ENCODE data around the gene APOM.

APOM gene

DNA sequence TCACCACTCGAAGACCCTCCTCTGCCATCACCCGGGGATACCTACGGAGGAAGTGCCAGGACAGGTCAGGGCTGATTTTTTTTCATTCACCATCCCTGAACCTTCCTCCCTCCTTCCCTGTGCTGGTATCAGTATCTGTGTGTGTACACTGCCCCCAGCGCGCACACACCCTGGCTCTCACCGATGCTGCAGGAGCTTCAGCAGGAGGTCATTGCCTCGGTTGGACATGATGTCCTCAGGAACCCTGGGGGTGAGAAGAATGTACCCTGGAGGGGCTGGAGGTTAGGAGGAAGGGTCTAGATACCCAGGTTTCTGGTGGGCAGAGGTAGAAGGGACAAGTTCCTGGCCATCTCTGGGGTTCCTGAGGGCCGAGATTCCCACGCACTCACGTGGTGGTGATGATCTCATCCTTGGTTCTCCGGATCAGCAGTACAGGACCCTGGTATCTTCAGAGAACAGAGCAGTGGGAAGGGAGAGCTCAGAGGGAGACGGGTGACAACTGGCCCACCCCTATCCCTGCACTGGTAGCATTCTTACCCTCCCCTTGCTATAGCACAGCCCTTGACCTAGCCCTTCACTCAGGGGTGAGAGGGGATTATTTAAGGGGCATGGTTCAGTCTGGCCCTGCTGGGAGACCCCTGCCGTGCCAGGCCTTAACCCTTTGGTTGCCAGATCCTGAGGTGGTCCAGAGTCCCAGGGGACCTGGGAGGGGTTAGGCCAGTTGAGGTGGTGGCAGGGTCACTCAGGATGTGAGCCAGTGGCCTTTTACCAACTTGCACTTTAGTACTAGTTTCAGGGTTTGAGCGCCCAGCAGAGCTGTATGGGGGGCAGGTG lies 32.4 kb downstream of the APOM start:
- Histone ChIP-seq H3K4me3 (ENCODE audit: control insufficient read depth in 1 of 7, extremely low read depth in 1 of 7, insufficient read depth in 4 of 7, low read depth in 2 of 7, low read length in 6 of 7) (no peak overlapping the region), H3K9me3 (ENCODE audit: control extremely low read depth in 1 of 5, control insufficient read depth in 4 of 5, insufficient read depth in 2 of 5, low read depth in 1 of 5, low read length in 4 of 5) (no peaks in the 10 kb centered on the region), H3K4me1 (ENCODE audit: control extremely low read depth in 1 of 4, control insufficient read depth in 4 of 4, insufficient read depth in 4 of 4, low read length in 3 of 4) (peaks cover 0 to 5% (median 1%) of the 10 kb centered on the region in 4 experiments), H3K27ac (ENCODE audit: insufficient read depth in 1 of 2, low read depth in 1 of 2, low read length in 2 of 2, poor library complexity in 1 of 2, severe bottlenecking in 2 of 2) (peak overlapping the region in 1 of 2 experiments; percentile 12), H3K27me3 (replicated peaks in 2 of 5; ENCODE audit: control insufficient read depth in 4 of 5, insufficient read depth in 5 of 5, low read length in 4 of 5) (no peaks in the 10 kb centered on the region), H3K36me3 (ENCODE audit: control insufficient read depth in 4 of 4, insufficient read depth in 4 of 4, low read length in 3 of 4) (peaks cover 12 to 81% (median 74%) of the 10 kb centered on the region in 4 experiments)
- ChIA-PET CTCF (interaction anchor here (7.8 kb wide), 1 partner anchor 13 kb away, joined by 51 read pairs; the partner anchor contains the start of gene ABHD16A), POLR2A (interaction anchor here (1.0 kb wide), 1 partner anchor 15 kb away, joined by 3 read pairs; the partner anchor contains the start of gene ABHD16A)
- 98% methylated on average over 10 of the region's 14 CpGs for WGBS (ENCODE audit: insufficient coverage)
- DNase-seq = no peak

DNA sequence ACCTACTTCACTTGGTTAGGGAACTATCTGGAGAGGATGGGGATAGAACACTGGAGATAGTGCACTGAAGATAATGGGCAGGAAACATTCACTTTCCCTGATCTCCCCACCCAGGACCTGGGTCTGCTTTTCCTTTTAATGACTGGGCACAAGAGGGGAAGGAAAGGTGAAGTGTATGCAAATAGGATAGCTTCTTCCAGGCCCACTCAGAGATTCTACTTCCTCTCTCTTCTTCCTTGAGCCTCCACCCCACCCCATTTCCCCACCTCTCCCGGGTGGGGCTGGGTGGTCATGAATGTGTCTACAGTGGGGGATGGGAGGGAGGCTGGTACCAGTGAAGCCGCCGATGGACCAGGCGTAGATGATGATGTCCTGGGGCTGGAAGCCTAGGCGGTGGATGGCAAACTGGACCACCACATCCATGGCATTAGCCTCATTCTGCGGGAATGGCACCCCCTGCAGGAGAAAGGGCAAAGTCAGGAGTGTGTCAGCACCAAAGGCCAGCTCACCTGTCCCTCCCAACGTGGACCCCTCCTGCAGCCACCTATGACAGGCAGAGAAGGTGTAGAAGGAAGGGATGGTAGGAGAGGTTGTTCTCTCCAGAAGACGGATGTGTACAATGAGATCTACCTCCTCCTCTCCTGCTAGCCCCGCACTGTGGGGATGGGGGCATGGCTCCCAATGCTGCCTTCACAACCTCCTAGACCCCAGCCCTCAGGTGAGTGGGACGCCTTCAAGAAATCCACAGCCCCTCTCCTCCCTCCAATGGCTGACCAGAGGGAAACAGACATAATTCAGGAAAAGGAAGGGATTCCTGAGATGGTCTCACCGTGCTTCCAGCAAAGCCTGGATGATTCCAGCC lies 33.8 kb downstream of the APOM start:
- Histone ChIP-seq H3K4me3 (ENCODE audit: control insufficient read depth in 1 of 7, extremely low read depth in 1 of 7, insufficient read depth in 4 of 7, low read depth in 2 of 7, low read length in 6 of 7) (no peak overlapping the region), H3K27me3 (replicated peaks in 2 of 5; ENCODE audit: control insufficient read depth in 4 of 5, insufficient read depth in 5 of 5, low read length in 4 of 5) (no peaks in the 10 kb centered on the region), H3K4me1 (ENCODE audit: control extremely low read depth in 1 of 4, control insufficient read depth in 4 of 4, insufficient read depth in 4 of 4, low read length in 3 of 4) (no peaks in the 10 kb centered on the region), H3K36me3 (ENCODE audit: control insufficient read depth in 4 of 4, insufficient read depth in 4 of 4, low read length in 3 of 4) (peaks cover 12 to 93% (median 77%) of the 10 kb centered on the region in 4 experiments), H3K9me3 (ENCODE audit: control extremely low read depth in 1 of 5, control insufficient read depth in 4 of 5, insufficient read depth in 2 of 5, low read depth in 1 of 5, low read length in 4 of 5) (no peaks in the 10 kb centered on the region), H3K27ac (ENCODE audit: insufficient read depth in 1 of 2, low read depth in 1 of 2, low read length in 2 of 2, poor library complexity in 1 of 2, severe bottlenecking in 2 of 2) (peak overlapping the region in 1 of 2 experiments; percentile 77)
- peak in 1 of 3 donors; percentile 17 for DNase-seq
- WGBS (ENCODE audit: insufficient coverage) = 98% methylated on average over 6 of the region's 11 CpGs
- ChIA-PET POLR2A (no interaction called here), CTCF (interaction anchor here (0.9 to 7.8 kb wide), 12 partner anchors 10 to 145 kb away, joined by 3 to 51 read pairs (median 4); partner anchors contain the start of genes ABHD16A, C6orf47, LY6G5B and LY6G6C)

DNA sequence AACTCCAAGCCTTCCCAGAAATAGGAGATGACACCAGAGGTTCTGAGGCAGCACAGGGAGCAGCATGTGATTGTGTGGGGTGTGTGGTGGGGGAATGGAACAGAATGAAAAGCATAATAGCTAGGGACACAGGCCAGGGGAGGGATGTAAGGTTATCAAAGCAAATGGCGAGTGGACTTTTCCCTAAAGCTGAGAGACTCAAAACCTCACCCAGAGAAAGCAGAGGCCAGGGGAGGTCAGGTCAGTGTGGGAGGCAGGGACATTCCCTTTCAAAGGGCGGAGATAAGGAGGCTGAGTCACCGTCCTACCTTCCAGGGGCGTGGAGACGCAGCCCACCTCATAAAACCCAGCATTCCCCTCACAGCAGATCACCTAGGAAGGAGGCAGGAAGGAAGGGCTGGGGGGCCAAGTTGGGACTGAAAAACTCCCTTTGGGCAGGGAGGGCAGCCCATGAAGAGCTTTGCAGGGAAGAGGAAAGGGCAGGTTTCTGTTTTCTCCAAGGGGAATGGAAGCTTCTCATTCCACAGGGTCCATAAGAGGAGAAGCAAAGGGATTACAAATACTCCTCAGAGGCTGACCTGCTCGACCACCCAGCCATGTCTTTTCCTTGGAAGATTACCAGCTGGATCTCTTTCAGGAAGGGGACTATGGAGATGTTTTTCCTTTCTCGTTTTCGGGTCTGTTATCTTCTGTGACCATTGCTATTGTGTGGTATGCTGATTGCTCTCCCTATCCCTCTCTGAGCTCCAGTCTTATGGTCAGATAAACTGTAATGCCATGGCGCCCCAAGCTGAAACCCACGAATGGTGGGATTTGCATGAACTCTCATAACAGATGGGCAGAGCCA lies 34.8 kb downstream of the APOM start:
- Histone ChIP-seq H3K4me3 (ENCODE audit: control insufficient read depth in 1 of 7, extremely low read depth in 1 of 7, insufficient read depth in 4 of 7, low read depth in 2 of 7, low read length in 6 of 7) (no peak overlapping the region), H3K27me3 (replicated peaks in 2 of 5; ENCODE audit: control insufficient read depth in 4 of 5, insufficient read depth in 5 of 5, low read length in 4 of 5) (no peaks in the 10 kb centered on the region), H3K36me3 (ENCODE audit: control insufficient read depth in 4 of 4, insufficient read depth in 4 of 4, low read length in 3 of 4) (peaks cover 12 to 96% (median 80%) of the 10 kb centered on the region in 4 experiments), H3K9me3 (ENCODE audit: control extremely low read depth in 1 of 5, control insufficient read depth in 4 of 5, insufficient read depth in 2 of 5, low read depth in 1 of 5, low read length in 4 of 5) (no peaks in the 10 kb centered on the region), H3K4me1 (ENCODE audit: control extremely low read depth in 1 of 4, control insufficient read depth in 4 of 4, insufficient read depth in 4 of 4, low read length in 3 of 4) (no peaks in the 10 kb centered on the region), H3K27ac (ENCODE audit: insufficient read depth in 1 of 2, low read depth in 1 of 2, low read length in 2 of 2, poor library complexity in 1 of 2, severe bottlenecking in 2 of 2) (peak overlapping the region in 1 of 2 experiments; percentile 77)
- DNase-seq = no peak
- WGBS (ENCODE audit: insufficient coverage) = 95% methylated on average over 4 of the region's 10 CpGs
- ChIA-PET POLR2A (interaction anchor here (1.2 kb wide), 1 partner anchor 9 kb away, joined by 3 read pairs; the partner anchor contains the start of gene LY6G5C), CTCF (interaction anchor here (0.8 to 7.8 kb wide), 17 partner anchors 9 to 146 kb away, joined by 3 to 51 read pairs (median 4); partner anchors contain the start of genes ABHD16A, LY6G5B, LY6G5C and LY6G6C)

DNA sequence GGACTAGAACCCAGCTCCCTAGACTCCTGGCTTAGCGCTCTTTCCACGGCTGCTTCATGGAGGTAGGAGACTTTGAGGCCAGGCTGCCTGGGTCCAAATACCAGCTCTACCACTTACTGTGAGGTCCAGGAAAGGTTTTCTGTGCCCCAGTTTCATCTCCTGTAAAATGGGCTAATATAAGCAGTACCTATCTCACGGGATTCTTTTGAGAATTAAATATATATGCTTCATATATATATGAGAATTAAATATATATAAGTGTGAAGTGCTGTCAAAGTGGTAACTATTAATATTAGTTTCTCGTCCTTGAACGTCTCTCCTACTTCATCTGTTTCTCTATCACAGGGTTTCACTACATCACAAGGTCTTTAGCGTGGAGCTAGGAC lies 35.4 kb downstream of the APOM start:
- peaks cover 12 to 95% (median 75%) of the 10 kb centered on the region in 4 experiments for H3K36me3 ChIP-seq (ENCODE audit: control insufficient read depth in 4 of 4, insufficient read depth in 4 of 4, low read length in 3 of 4)
- DNase-seq = no peak
- WGBS (ENCODE audit: insufficient coverage) = 95% methylated on average over 2 of the region's 6 CpGs
- CTCF ChIA-PET = interaction anchor here (0.8 to 7.8 kb wide), 12 partner anchors 10 to 146 kb away, joined by 3 to 51 read pairs (median 4); partner anchors contain the start of genes ABHD16A, LY6G5B, LY6G5C and LY6G6D
- H3K27me3 ChIP-seq (replicated peaks in 2 of 5; ENCODE audit: control insufficient read depth in 4 of 5, insufficient read depth in 5 of 5, low read length in 4 of 5) = no peaks in the 10 kb centered on the region
- no peaks in the 10 kb centered on the region for H3K9me3 ChIP-seq (ENCODE audit: control extremely low read depth in 1 of 5, control insufficient read depth in 4 of 5, insufficient read depth in 2 of 5, low read depth in 1 of 5, low read length in 4 of 5)
- H3K4me3 ChIP-seq (ENCODE audit: control insufficient read depth in 1 of 7, extremely low read depth in 1 of 7, insufficient read depth in 4 of 7, low read depth in 2 of 7, low read length in 6 of 7) = no peak overlapping the region
- H3K4me1 ChIP-seq (ENCODE audit: control extremely low read depth in 1 of 4, control insufficient read depth in 4 of 4, insufficient read depth in 4 of 4, low read length in 3 of 4) = no peaks in the 10 kb centered on the region
- POLR2A ChIA-PET = interaction anchor here (0.9 to 1.2 kb wide), 2 partner anchors 10 to 12 kb away, joined by 3 read pairs; partner anchors contain the start of genes ABHD16A and LY6G5C
- peak overlapping the region in 1 of 2 experiments; percentile 77 for H3K27ac ChIP-seq (ENCODE audit: insufficient read depth in 1 of 2, low read depth in 1 of 2, low read length in 2 of 2, poor library complexity in 1 of 2, severe bottlenecking in 2 of 2)

DNA sequence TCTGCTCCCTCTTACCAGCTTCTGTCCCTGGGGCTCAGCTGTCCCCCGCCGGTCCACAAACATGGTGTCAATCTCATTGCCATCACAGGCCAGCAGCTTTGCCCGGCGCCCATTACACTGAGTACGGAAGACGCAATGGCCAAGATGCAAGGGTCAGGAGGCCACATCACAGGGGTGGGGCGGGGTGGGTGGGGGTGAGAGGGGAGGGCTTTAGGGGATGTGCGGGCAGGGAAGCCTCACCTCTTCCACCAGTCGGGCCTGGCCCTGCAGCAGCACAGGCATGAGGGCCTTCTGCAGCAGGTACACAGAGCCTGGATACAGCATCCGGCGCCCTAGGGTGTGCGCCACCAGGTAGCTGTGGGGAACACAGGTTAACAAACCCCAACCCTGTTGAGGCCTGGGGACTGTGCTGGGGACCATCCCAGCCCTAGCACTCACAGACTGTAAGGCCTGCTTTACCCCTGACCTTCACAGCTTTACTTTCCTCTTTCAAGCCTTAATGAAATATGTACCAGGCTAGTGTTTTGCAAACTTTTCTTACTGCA lies 35.9 kb downstream of the APOM start:
- Histone ChIP-seq H3K4me1 (ENCODE audit: control extremely low read depth in 1 of 4, control insufficient read depth in 4 of 4, insufficient read depth in 4 of 4, low read length in 3 of 4) (no peaks in the 10 kb centered on the region), H3K27me3 (replicated peaks in 2 of 5; ENCODE audit: control insufficient read depth in 4 of 5, insufficient read depth in 5 of 5, low read length in 4 of 5) (no peaks in the 10 kb centered on the region), H3K4me3 (ENCODE audit: control insufficient read depth in 1 of 7, extremely low read depth in 1 of 7, insufficient read depth in 4 of 7, low read depth in 2 of 7, low read length in 6 of 7) (no peak overlapping the region), H3K36me3 (ENCODE audit: control insufficient read depth in 4 of 4, insufficient read depth in 4 of 4, low read length in 3 of 4) (peaks cover 13 to 93% (median 72%) of the 10 kb centered on the region in 4 experiments), H3K27ac (ENCODE audit: insufficient read depth in 1 of 2, low read depth in 1 of 2, low read length in 2 of 2, poor library complexity in 1 of 2, severe bottlenecking in 2 of 2) (no peak overlapping the region), H3K9me3 (ENCODE audit: control extremely low read depth in 1 of 5, control insufficient read depth in 4 of 5, insufficient read depth in 2 of 5, low read depth in 1 of 5, low read length in 4 of 5) (no peaks in the 10 kb centered on the region)
- WGBS (ENCODE audit: insufficient coverage) = 99% methylated on average over 12 of the region's 12 CpGs
- no peak for DNase-seq
- ChIA-PET CTCF (interaction anchor here (1.1 to 7.8 kb wide), 7 partner anchors 9 to 140 kb away, joined by 3 to 51 read pairs (median 4); partner anchors contain the start of genes ABHD16A, LY6G5C, LY6G6C and MPIG6B), POLR2A (interaction anchor here (0.9 kb wide), 1 partner anchor 12 kb away, joined by 3 read pairs; the partner anchor contains the start of gene ABHD16A)

DNA sequence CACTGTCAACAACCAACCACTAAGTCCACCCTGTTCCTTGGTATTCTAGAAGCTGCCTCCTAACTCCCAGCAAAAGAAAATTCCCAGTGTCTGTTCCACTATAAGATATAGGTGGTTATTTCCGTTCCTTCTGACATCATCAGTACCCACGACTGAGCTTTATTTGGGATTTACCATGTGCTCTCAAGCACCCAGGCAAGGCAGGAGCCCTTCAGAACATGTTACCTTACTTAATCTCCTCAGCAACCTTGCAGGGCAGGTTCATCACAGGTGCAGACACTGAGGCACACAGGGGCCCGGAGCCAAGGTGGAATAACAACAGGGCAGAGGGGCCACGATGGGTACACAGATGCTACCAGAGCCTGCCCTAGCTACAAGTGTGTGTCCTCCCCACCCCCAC lies 36.7 kb downstream of the APOM start:
- Histone ChIP-seq H3K27ac (ENCODE audit: insufficient read depth in 1 of 2, low read depth in 1 of 2, low read length in 2 of 2, poor library complexity in 1 of 2, severe bottlenecking in 2 of 2) (no peak overlapping the region), H3K4me3 (ENCODE audit: control insufficient read depth in 1 of 7, extremely low read depth in 1 of 7, insufficient read depth in 4 of 7, low read depth in 2 of 7, low read length in 6 of 7) (no peak overlapping the region), H3K9me3 (ENCODE audit: control extremely low read depth in 1 of 5, control insufficient read depth in 4 of 5, insufficient read depth in 2 of 5, low read depth in 1 of 5, low read length in 4 of 5) (no peaks in the 10 kb centered on the region), H3K36me3 (ENCODE audit: control insufficient read depth in 4 of 4, insufficient read depth in 4 of 4, low read length in 3 of 4) (peaks cover 14 to 93% (median 72%) of the 10 kb centered on the region in 4 experiments), H3K27me3 (replicated peaks in 2 of 5; ENCODE audit: control insufficient read depth in 4 of 5, insufficient read depth in 5 of 5, low read length in 4 of 5) (no peaks in the 10 kb centered on the region), H3K4me1 (ENCODE audit: control extremely low read depth in 1 of 4, control insufficient read depth in 4 of 4, insufficient read depth in 4 of 4, low read length in 3 of 4) (no peaks in the 10 kb centered on the region)
- DNase-seq = no peak
- CTCF ChIA-PET = interaction anchor here (0.8 to 3.5 kb wide), 6 partner anchors 11 to 77 kb away, joined by 3 to 17 read pairs (median 4); partner anchors contain the start of genes LY6G5C, LY6G6C and MPIG6B
- POLR2A ChIA-PET = interaction anchor here (0.6 kb wide), 1 partner anchor 13 kb away, joined by 3 read pairs; no protein-coding TSS in a partner anchor
- 93% methylated on average over 4 of the region's 4 CpGs for WGBS (ENCODE audit: insufficient coverage)

Measured in common myeloid progenitor, CD34-positive (primary cell).